HepG2 (cell line): ENCODE data around the gene SYS1. TPM values are rescaled to one million over a fixed set of nuclear protein-coding genes. Genes with fewer than 3 reads are reported as not detected.
A peak's percentile ranks its signal among the peaks of the same experiment; 100 is the strongest.

ENCODE experiments used
- CHD2 ChIP-seq: IDR thresholded peaks from 2 replicates; pipeline ENCODE4 v1.6.1; 2011; ENCODE audit warnings: low read depth, low read length, improper control_type of control experiment
- CREB1 ChIP-seq, 2 experiments: fragments of 450-650 bp in 1 of 2; IDR thresholded peaks; 2 replicates each; pipeline ENCODE4 v1.6.1; 2016 to 2017; ENCODE audit warnings: control low read depth in 1 of 2, mild to moderate bottlenecking in 1 of 2, missing compliant biosample characterization in 1 of 2, missing genetic modification characterization in 1 of 2
- ESRRA ChIP-seq: sonication (generic); formaldehyde crosslinking; IDR thresholded peaks from 2 replicates; pipeline ENCODE4 v1.5.1; 2020; ENCODE audit warnings: mild to moderate bottlenecking, low read depth, missing genetic modification reagents
- MAF1 ChIP-seq: sonication (generic); formaldehyde crosslinking; IDR thresholded peaks from 2 replicates; pipeline ENCODE4 v1.5.0; 2020; ENCODE audit warnings: missing genetic modification reagents, borderline replicate concordance
- NFKB2 ChIP-seq: sonication (generic); formaldehyde crosslinking; IDR thresholded peaks from 2 replicates; pipeline ENCODE4 v1.4.0; 2020; ENCODE audit warnings: missing genetic modification reagents, borderline replicate concordance
- RARA ChIP-seq: IDR thresholded peaks from 2 replicates; pipeline ENCODE4 v1.6.1; 2016; ENCODE audit warnings: missing genetic modification reagents, missing compliant biosample characterization
- RARG ChIP-seq: sonication (generic); formaldehyde crosslinking; IDR thresholded peaks from 2 replicates; pipeline ENCODE4 v1.4.0; 2020; ENCODE audit warnings: low read depth, mild to moderate bottlenecking, missing genetic modification reagents
- RXRB ChIP-seq: IDR thresholded peaks from 2 replicates; pipeline ENCODE4 v1.6.1; 2016; ENCODE audit warnings: borderline replicate concordance, missing genetic modification reagents, missing compliant biosample characterization
- SMAD3 ChIP-seq: sonication (generic); formaldehyde crosslinking; IDR thresholded peaks from 2 replicates; pipeline ENCODE4 v1.4.0; 2020; ENCODE audit warnings: missing genetic modification reagents
- SNAI1 ChIP-seq: sonication (generic); formaldehyde crosslinking; IDR thresholded peaks from 2 replicates; pipeline ENCODE4 v1.5.0; 2020; ENCODE audit warnings: mild to moderate bottlenecking, missing genetic modification reagents, borderline replicate concordance
- SOX6 ChIP-seq, 2 experiments: fragments of 450-650 bp in 1 of 2; sonication (generic) in 1 of 2; formaldehyde crosslinking in 1 of 2; IDR thresholded peaks; 2 replicates each; pipeline versions ENCODE4 v1.4.0 to v1.6.1; 2017 to 2020; ENCODE audit warnings: antibody characterized with exemption in 1 of 2, mild to moderate bottlenecking in 1 of 2, missing genetic modification reagents in 1 of 2
- TEAD2 ChIP-seq: sonication (generic); formaldehyde crosslinking; IDR thresholded peaks from 2 replicates; pipeline ENCODE4 v1.9.0; 2021; ENCODE audit warnings: missing genetic modification reagents
- TP53 ChIP-seq: sonication (generic); formaldehyde crosslinking; conservative IDR thresholded peaks from 2 replicates; pipeline ENCODE4 v1.4.0; 2020; ENCODE audit warnings: missing genetic modification reagents
- ZBTB14 ChIP-seq: sonication (generic); formaldehyde crosslinking; IDR thresholded peaks from 2 replicates; pipeline ENCODE4 v1.4.0; 2020; ENCODE audit warnings: missing genetic modification reagents
- ZFP90 ChIP-seq: sonication (generic); formaldehyde crosslinking; IDR thresholded peaks from 2 replicates; pipeline ENCODE4 v1.8.0; 2022; ENCODE audit warnings: missing genetic modification reagents, mild to moderate bottlenecking, inconsistent platforms, borderline replicate concordance
- ZNF232 ChIP-seq: sonication (generic); formaldehyde crosslinking; IDR thresholded peaks from 2 replicates; pipeline ENCODE4 v1.4.0; 2020; ENCODE audit warnings: missing genetic modification reagents, borderline replicate concordance
- ZNF264 ChIP-seq: sonication (generic); formaldehyde crosslinking; IDR thresholded peaks from 2 replicates; pipeline ENCODE4 v1.4.0; 2020; ENCODE audit warnings: missing genetic modification reagents
- ZNF609 ChIP-seq: sonication (generic); formaldehyde crosslinking; IDR thresholded peaks from 2 replicates; pipeline ENCODE4 v1.4.0; 2020; ENCODE audit warnings: mild to moderate bottlenecking, missing genetic modification reagents, borderline replicate concordance
- ZNF614 ChIP-seq: IDR thresholded peaks from 2 replicates; pipeline ENCODE4 v1.6.1; 2018; ENCODE audit warnings: missing biosample characterization, missing genetic modification reagents, inconsistent platforms, borderline replicate concordance
- ZSCAN20 ChIP-seq: sonication (generic); formaldehyde crosslinking; IDR thresholded peaks from 2 replicates; pipeline ENCODE4 v1.4.0; 2020; ENCODE audit warnings: missing genetic modification reagents, mild to moderate bottlenecking, borderline replicate concordance
- ZSCAN25 ChIP-seq: sonication (generic); formaldehyde crosslinking; IDR thresholded peaks from 2 replicates; pipeline ENCODE4 v1.8.0; 2022; ENCODE audit warnings: mild to moderate bottlenecking, missing genetic modification reagents
- polyA plus RNA-seq, 8 experiments: library from polyadenylated mRNA; depleted of rRNA in 3 of 8; stranded (reverse) in 7 of 8; unstranded in 1 of 8; fragments of >200 nt; fragmentation: Illumina TruSeq in 4 of 8; extraction: Trizol in 4 of 8; gene quantifications; 2 replicates each; pipeline versions ENCODE4 v1.2.1 to v1.2.3, GENCODE V29; 2011 to 2016; ENCODE audit warnings: low read depth in 4 of 8, missing spikeins in 1 of 8, mixed read lengths in 1 of 8; ENCODE audit not compliant: insufficient read depth in 1 of 8
- total RNA-seq, 5 experiments: library from RNA; depleted of rRNA; stranded (reverse); fragments of >200 nt; fragmentation: Illumina TruSeq; extraction: Trizol; gene quantifications; 2 replicates each; pipeline ENCODE4 v1.2.3, GENCODE V29; 2016; ENCODE audit warnings: low read depth in 1 of 5
- TF ChIP-seq, protein P1 (sequence below): sonication (generic); formaldehyde crosslinking; IDR thresholded peaks from 2 replicates; pipeline ENCODE4 v1.5.0; 2020; ENCODE audit warnings: missing genetic modification reagents

Gene SYS1
- total and polyA plus RNA-seq, 2 of the 13 experiments (the other 11 are each of a cell fraction or from before 2014, with no cell fraction given) = 38.3 to 65.6 TPM

GRCh38 chr20:45342855-45343531 is 20.0 kb upstream of the SYS1 start (continued):
- peak; percentile 50; the same call in 1 of the 2 replicates for TF ChIP-seq ZNF264 (CRISPR knock-in tag)
- TF ChIP-seq, protein P1, sequence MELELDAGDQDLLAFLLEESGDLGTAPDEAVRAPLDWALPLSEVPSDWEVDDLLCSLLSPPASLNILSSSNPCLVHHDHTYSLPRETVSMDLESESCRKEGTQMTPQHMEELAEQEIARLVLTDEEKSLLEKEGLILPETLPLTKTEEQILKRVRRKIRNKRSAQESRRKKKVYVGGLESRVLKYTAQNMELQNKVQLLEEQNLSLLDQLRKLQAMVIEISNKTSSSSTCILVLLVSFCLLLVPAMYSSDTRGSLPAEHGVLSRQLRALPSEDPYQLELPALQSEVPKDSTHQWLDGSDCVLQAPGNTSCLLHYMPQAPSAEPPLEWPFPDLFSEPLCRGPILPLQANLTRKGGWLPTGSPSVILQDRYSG (CRISPR knock-in tag) = no peak
- TF ChIP-seq CREB1 (IDR thresholded peaks at IDR 0.05) = peak; percentile 81
- no peak for TF ChIP-seq CREB1 (CRISPR knock-in tag; IDR thresholded peaks at IDR 0.05)
- TF ChIP-seq ZSCAN20 = 0 out of 2 replicates have a peak, but pooled peaks have one; percentile 35
- 0 out of 2 replicates have a peak, but pooled peaks have one; percentile 3 for TF ChIP-seq SMAD3 (CRISPR knock-in tag)
- no peak for TF ChIP-seq TP53 (CRISPR knock-in tag)
- peak; percentile 51; the same call in 1 of the 2 replicates for TF ChIP-seq ZNF232 (CRISPR knock-in tag)
- TF ChIP-seq CHD2 = 0 out of 2 replicates have a peak, but pooled peaks have one; percentile 11
- TF ChIP-seq ZSCAN25 (CRISPR knock-in tag) = no peak; the same call in 1 of the 2 replicates
- 0 out of 2 replicates have a peak, but pooled peaks have one; percentile 56 for TF ChIP-seq MAF1 (CRISPR knock-in tag)
- TF ChIP-seq ZBTB14 (CRISPR knock-in tag) = no peak
- peak; percentile 40; the same call in 1 of the 2 replicates for TF ChIP-seq NFKB2 (CRISPR knock-in tag)
- no peak for TF ChIP-seq RARG (CRISPR knock-in tag)
- peak; percentile 40; the same call in 1 of the 2 replicates for TF ChIP-seq RARA
- 0 out of 2 replicates have a peak, but pooled peaks have one; percentile 27 for TF ChIP-seq ZNF614 (CRISPR knock-in tag)
- peak; percentile 64; the same call in 1 of the 2 replicates for TF ChIP-seq ESRRA (CRISPR knock-in tag)
- no peak for TF ChIP-seq ZNF609
- TF ChIP-seq TEAD2 (CRISPR knock-in tag) = 0 out of 2 replicates have a peak, but pooled peaks have one; percentile 36
- peak; percentile 69; the same call in 1 of the 2 replicates for TF ChIP-seq ZFP90 (CRISPR knock-in tag)
- TF ChIP-seq SNAI1 (CRISPR knock-in tag) = 0 out of 2 replicates have a peak, but pooled peaks have one; percentile 15
- TF ChIP-seq RXRB (CRISPR knock-in tag) = 0 out of 2 replicates have a peak, but pooled peaks have one; percentile 3
- no peak for TF ChIP-seq SOX6 (IDR thresholded peaks at IDR 0.05)
- TF ChIP-seq SOX6 (CRISPR knock-in tag; IDR thresholded peaks at IDR 0.05) = 0 out of 2 replicates have a peak, but pooled peaks have one; percentile 0
